ENCODE data around the gene TGIF1.

TGIF1 gene

DNA sequence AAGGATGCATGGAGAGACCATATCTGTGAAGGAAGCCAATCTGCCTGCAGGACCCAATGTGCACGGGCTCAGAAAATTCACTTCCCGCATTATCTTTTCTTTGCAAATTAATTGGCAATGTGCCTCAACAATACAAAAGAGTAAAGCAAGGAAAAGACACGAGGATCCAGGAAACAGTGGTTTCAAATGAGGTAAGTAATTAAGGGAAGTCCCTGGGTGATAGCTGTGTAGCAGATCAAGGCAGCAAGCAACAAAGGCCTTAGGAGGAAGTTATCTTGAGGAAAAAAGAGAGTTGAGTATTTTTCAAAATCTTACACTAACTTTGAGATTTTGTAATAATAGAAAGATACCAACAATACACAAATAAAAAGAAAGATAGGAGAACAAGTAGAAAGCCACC lies 44.3 kb upstream of the TGIF1 start:
- TF ChIP-seq TAF1 (IDR thresholded peaks at IDR 0.05; ENCODE audit: low read depth), result no peak
- no peak for TF ChIP-seq ZBTB7A (IDR thresholded peaks at IDR 0.05; ENCODE audit: low read depth)
- TF ChIP-seq NFIC (IDR thresholded peaks at IDR 0.05), result no peak
- TF ChIP-seq, protein P1, sequence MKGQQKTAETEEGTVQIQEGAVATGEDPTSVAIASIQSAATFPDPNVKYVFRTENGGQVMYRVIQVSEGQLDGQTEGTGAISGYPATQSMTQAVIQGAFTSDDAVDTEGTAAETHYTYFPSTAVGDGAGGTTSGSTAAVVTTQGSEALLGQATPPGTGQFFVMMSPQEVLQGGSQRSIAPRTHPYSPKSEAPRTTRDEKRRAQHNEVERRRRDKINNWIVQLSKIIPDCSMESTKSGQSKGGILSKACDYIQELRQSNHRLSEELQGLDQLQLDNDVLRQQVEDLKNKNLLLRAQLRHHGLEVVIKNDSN (IDR thresholded peaks at IDR 0.05), result no peak
- TF ChIP-seq EP300 (IDR thresholded peaks at IDR 0.05; ENCODE audit: borderline replicate concordance), result no peak
- no peak for TF ChIP-seq EGR1 (IDR thresholded peaks at IDR 0.05)
- TF ChIP-seq, protein P2, sequence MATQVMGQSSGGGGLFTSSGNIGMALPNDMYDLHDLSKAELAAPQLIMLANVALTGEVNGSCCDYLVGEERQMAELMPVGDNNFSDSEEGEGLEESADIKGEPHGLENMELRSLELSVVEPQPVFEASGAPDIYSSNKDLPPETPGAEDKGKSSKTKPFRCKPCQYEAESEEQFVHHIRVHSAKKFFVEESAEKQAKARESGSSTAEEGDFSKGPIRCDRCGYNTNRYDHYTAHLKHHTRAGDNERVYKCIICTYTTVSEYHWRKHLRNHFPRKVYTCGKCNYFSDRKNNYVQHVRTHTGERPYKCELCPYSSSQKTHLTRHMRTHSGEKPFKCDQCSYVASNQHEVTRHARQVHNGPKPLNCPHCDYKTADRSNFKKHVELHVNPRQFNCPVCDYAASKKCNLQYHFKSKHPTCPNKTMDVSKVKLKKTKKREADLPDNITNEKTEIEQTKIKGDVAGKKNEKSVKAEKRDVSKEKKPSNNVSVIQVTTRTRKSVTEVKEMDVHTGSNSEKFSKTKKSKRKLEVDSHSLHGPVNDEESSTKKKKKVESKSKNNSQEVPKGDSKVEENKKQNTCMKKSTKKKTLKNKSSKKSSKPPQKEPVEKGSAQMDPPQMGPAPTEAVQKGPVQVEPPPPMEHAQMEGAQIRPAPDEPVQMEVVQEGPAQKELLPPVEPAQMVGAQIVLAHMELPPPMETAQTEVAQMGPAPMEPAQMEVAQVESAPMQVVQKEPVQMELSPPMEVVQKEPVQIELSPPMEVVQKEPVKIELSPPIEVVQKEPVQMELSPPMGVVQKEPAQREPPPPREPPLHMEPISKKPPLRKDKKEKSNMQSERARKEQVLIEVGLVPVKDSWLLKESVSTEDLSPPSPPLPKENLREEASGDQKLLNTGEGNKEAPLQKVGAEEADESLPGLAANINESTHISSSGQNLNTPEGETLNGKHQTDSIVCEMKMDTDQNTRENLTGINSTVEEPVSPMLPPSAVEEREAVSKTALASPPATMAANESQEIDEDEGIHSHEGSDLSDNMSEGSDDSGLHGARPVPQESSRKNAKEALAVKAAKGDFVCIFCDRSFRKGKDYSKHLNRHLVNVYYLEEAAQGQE (IDR thresholded peaks at IDR 0.05; ENCODE audit: low read depth), result no peak
- no peak for TF ChIP-seq FOXM1 (IDR thresholded peaks at IDR 0.05; ENCODE audit: borderline replicate concordance, low read depth)
- TF ChIP-seq TCF12 (IDR thresholded peaks at IDR 0.05; ENCODE audit: low read depth), result no peak

DNA sequence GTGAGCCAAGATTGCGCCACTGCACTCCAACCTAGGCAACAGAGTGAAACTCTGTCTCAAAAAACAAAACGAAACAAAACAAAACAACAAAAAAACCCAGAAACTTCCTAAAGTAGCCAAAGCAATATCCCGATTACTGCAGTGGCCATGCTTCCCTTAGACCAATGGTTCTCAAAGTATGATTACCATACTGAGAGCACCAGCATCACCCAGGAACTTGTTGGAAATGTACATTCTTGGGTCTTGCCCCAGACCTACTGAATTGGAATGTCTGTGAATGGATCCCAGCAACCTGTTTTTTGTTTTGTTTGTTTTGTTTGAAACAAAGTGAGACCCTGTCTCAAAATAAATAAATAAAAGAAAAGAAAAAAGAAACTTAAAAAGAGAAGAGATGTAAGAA lies 41.9 kb upstream of the TGIF1 start:
- no peak for TF ChIP-seq NFIC (IDR thresholded peaks at IDR 0.05)
- TF ChIP-seq, protein P3, sequence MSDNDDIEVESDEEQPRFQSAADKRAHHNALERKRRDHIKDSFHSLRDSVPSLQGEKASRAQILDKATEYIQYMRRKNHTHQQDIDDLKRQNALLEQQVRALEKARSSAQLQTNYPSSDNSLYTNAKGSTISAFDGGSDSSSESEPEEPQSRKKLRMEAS (IDR thresholded peaks at IDR 0.05), result no peak
- TF ChIP-seq EP300 (IDR thresholded peaks at IDR 0.05; ENCODE audit: borderline replicate concordance), result no peak
- TF ChIP-seq, protein P2 (IDR thresholded peaks at IDR 0.05; ENCODE audit: low read depth), result no peak
- TF ChIP-seq TCF12 (IDR thresholded peaks at IDR 0.05; ENCODE audit: low read depth), result no peak
- TF ChIP-seq EGR1 (IDR thresholded peaks at IDR 0.05), result no peak
- no peak for TF ChIP-seq TEAD4 (IDR thresholded peaks at IDR 0.05)
- no peak for TF ChIP-seq CEBPB (IDR thresholded peaks at IDR 0.05)

DNA sequence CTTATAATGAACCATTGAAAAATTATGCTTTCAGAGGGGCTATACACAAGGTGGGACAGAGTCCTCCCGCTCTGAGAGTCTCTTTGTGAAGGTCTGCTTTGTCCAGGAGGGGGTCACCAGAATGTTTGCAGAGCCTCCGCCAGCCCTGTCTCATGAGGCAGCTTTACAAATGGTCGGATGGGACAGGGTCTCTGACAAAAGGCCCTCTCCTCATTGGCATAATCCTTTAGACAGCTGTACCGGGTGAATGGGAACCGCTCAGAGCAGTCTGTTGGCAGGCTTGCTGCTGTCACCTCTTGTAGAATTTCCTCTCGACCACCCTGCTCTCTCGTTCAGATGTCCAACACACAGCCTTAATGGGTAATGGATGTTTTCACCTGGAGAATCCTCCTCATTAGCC lies 40.2 kb upstream of the TGIF1 start:
- TF ChIP-seq TEAD4 (IDR thresholded peaks at IDR 0.05) (no peak), EP300 (IDR thresholded peaks at IDR 0.05; ENCODE audit: borderline replicate concordance) (no peak), TCF12 (IDR thresholded peaks at IDR 0.05; ENCODE audit: low read depth) (no peak), CREB1 (IDR thresholded peaks at IDR 0.05; ENCODE audit: low read depth) (no peak), EGR1 (IDR thresholded peaks at IDR 0.05) (no peak), TAF1 (IDR thresholded peaks at IDR 0.05; ENCODE audit: low read depth) (no peak), ZBTB7A (IDR thresholded peaks at IDR 0.05; ENCODE audit: low read depth) (no peak), FOXM1 (IDR thresholded peaks at IDR 0.05; ENCODE audit: borderline replicate concordance, low read depth) (no peak), YY1 (IDR thresholded peaks at IDR 0.05; ENCODE audit: low read depth) (no peak), RAD21 (IDR thresholded peaks at IDR 0.05; ENCODE audit: low read depth) (no peak)
- TF ChIP-seq, protein P2 (IDR thresholded peaks at IDR 0.05; ENCODE audit: low read depth), result no peak
- TF ChIP-seq, protein P3 (IDR thresholded peaks at IDR 0.05), result no peak

DNA sequence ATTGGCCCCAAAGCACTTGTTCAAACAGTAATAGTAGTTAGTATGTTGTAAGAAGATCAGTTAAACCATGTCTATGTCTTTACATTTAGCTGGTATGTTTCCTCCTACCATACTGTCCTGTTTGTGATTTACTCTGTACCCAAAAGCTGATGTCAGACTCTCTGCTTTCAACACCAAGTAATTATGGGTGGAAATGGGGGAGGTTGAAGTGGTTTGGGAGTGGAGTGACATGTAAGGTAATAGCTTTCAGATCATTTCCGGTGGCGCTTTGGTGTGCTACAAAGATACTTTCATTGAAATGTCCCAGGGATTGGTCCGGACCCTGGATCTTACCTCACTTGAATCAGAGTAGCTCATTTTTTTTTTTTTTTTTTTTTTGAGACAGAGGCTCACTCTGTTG lies 39.7 kb upstream of the TGIF1 start:
- TF ChIP-seq CREB1 (IDR thresholded peaks at IDR 0.05; ENCODE audit: low read depth), result no peak
- no peak for TF ChIP-seq YY1 (IDR thresholded peaks at IDR 0.05; ENCODE audit: low read depth)
- TF ChIP-seq RAD21 (IDR thresholded peaks at IDR 0.05; ENCODE audit: low read depth), result no peak
- no peak for TF ChIP-seq TCF12 (IDR thresholded peaks at IDR 0.05; ENCODE audit: low read depth)
- no peak for TF ChIP-seq TAF1 (IDR thresholded peaks at IDR 0.05; ENCODE audit: low read depth)
- TF ChIP-seq, protein P1 (IDR thresholded peaks at IDR 0.05), result no peak
- no peak for TF ChIP-seq ZBTB7A (IDR thresholded peaks at IDR 0.05; ENCODE audit: low read depth)
- TF ChIP-seq NFIC (IDR thresholded peaks at IDR 0.05), result no peak
- TF ChIP-seq EGR1 (IDR thresholded peaks at IDR 0.05), result no peak
- no peak for TF ChIP-seq CEBPB (IDR thresholded peaks at IDR 0.05)
- TF ChIP-seq, protein P2 (IDR thresholded peaks at IDR 0.05; ENCODE audit: low read depth), result no peak
- no peak for TF ChIP-seq EP300 (IDR thresholded peaks at IDR 0.05; ENCODE audit: borderline replicate concordance)
- no peak for TF ChIP-seq TEAD4 (IDR thresholded peaks at IDR 0.05)
- TF ChIP-seq, protein P3 (IDR thresholded peaks at IDR 0.05), result no peak
